GM19328 (cell line): Measurements from ENCODE around the gene SRC.

Source experiments
- ATAC-seq: cut with Tn5 transposase; IDR thresholded peaks from one replicate; pipeline ENCODE4 v1.9.1; 2021; ENCODE audit warnings: mild to moderate bottlenecking, moderate library complexity; ENCODE audit not compliant: unreplicated experiment

The SRC gene

DNA sequence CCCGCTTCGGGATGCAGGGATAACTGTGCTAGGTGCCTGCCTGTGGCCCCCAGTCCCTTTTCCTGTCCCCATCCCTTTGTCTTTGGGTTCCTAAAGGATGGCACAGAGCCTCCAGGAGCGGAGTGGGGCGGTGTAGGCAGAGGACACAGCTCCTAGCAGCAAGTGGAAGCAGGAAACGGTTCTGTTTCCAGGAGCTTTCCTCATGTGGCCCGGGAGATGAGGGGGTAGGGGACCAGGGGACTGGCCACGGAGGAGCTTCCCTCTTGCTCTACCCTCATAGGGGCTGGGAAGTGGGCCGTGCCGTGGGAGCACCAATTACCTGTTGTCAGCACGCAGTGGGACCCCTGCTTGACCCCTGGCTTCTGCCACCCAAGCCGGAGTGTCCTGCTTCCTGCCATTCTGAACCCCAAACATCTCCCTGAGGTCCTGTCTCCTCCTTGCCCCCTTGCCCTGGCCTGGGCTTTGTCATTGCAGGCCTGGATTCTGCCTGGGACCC, 76.9 kb downstream of the SRC start:
- no peak for ATAC-seq

DNA sequence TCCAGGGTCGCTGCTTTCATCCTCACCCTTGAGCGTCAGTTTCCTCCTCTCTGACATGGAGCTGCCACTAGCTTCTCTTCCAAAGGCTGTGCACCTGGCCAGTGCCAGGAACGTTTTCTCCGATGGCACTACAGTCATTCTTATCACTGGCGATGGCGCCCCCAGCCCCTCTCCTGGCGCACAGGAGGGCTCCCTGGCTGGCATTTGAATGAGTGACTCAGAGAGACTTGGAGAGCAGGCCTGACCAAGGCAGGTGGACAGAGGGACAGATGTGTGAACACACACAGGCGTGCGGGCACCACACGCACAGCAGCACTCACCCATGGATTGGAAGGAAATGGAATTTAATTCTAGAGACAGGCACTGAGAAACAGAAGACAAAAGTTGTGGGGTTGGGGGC, 77.6 kb downstream of the SRC start:
- no peak for ATAC-seq

DNA sequence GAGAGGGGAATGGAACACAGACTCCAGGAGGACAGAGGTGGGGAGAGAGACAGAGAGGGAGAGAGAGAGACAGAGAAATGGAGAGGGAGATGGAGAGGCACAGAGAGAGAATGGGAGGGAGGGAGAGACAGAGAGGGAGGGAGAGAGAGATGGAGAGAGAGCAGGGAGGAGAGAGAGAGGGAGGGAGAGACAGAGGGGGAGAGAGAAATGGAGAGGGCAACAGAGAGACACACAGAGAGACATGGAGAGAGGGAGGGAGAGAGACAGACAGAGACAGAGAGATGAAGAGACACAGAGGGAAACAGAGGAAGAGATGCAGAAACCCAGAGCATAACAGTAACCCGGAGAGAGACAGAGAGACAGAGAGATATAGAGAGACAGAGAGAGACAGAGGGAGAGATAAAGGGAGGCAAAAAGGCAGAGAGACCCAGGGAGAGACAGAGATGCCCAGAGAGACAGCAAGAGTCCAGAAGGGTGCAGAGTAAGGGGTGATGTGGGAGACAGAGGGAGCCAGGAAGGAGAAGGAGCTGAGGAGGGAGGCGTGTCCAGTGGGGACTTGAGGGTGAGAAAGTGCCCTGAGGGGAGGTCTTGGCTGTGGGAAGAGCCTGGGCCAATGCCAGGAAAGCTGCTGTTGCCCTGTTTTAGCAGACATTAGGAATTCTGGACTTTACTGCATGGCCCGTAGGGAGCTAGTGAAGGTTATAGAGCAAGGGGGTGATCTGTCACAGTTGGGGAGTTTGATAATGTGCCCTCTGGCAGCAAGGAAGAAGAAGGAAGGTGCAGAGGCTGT, 78.3 kb downstream of the SRC start:
- no peak for ATAC-seq

DNA sequence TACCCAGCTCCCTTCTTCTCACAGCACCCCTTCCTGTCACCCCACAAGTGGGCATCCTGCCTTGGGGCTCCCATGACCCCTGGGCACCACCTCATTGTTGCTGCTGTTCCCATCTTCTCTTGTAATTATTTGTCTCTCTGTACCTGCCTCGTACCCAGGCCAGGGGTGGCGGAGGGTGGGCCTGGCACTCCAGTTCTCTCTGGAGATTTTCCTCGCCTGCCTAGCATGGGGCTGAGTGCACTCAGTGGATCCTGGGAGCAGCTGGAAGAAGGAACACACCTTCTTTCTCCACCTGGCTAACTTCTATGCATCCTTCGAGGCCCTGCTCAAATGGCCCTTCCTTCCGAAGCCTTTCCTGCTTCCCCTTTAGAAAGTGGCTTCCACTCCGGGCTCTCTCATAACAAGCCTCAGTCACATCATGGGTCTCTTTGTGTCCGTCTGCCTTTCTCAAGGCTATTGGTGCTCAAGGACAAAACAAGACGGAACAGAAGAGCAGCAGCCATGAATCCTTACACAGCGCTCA, 79.2 kb downstream of the SRC start:
- no peak for ATAC-seq

DNA sequence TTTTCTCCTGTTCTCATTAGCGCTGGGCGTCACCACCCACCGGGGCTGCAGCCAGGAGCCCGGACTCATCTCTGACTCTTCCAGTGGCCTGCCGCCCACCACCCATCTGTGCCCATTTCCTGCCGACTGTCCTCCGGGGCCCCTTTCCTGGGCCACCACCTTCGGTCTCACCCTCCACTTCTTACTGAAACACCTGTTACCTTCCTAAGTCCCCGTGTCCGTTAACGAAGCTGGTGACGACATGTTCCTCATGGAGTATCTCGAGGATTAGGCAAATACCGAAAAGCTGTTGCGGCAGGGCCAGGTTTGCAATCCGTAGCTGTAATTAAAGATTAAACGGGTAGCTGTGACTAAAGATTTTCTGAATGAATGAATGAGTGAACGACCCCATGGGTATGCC, 80.2 kb downstream of the SRC start:
- ATAC-seq = no peak

DNA sequence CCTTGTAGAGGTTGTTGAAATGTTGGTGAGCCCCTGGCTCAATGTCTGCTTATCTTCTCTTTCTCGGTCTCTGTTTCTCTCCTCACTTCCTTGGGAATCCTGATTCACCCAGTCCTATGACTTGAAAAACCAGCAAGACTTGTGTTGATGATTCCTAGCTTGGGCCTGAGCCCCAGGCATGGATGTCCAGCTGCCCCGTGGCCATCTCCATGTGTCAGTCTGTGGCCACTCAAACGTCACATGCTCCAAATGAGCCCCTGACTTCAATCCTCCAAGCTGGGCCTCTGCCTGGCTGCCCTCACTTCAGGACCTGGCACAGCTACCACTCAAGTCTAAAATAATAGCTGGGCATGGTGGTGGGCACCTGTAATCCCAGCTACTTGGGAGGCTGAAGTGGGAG, 81.0 kb downstream of the SRC start:
- ATAC-seq = no peak

DNA sequence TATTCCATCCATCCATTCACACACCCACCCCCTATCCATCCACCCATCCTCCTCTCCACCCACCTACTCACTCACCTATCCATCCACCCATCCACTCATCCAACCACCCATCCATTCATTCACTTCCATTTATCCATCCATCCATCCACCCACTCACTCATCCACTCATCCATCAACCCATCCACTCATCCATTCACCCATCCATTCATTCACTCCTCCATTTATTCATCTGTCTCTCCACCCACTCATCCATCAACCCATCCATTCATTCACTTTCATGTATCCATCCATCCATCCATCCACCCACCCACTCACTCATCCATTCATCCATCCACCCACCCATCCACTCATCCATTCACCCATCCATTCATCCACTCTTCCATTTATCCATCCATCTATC, 84.1 kb downstream of the SRC start:
- ATAC-seq = no peak

DNA sequence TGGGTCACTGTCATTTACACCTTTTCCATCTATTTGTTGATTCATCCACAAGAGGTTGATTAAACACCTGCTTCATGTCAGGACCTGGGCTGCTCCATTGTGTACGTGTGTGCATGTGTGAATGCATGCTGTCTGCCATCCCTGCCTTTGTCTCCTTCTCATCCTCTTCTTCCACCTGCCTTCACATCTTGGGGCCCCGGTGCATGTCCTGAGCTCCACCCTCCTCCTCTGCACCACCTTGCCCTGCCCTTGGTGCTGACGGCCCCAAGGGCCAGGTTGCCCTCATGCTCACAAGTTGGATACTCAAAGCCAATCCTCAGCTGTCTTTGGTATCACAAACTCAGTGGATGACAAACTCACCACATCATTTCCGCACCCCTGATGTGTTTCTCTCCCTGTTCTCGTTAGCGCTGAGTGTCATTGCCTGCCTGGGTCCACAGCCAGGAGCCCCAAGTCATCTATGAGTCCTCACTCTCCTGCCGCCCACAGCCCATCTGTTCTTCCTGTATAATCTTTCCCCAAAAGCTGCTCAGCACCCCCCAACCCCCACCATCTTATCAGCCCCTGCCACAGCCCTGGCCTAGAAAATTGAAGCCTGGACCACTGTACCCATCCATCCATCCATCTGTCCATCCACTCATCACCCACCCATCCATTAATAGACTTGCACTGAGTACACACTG, 85.0 kb downstream of the SRC start:
- no peak for ATAC-seq

DNA sequence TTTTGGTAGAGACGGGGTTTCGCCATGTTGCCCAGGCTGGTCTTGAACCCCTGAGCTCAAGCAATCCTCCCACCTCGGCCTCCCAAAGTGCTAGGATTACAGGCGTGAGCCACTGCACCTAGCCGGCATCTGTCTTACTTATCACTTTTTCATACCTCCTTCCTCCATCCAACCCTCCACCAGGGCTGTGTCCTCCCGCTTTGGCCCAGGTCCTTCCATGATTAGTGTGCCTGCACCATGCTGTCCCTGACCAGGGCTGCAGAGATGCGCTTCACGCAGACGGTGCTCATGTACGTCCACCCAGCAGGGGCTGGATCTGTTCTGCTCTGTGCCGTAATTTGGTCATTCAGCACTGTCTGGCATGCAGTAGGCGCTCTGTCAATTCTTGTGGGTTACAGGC, 85.8 kb downstream of the SRC start:
- ATAC-seq = no peak

DNA sequence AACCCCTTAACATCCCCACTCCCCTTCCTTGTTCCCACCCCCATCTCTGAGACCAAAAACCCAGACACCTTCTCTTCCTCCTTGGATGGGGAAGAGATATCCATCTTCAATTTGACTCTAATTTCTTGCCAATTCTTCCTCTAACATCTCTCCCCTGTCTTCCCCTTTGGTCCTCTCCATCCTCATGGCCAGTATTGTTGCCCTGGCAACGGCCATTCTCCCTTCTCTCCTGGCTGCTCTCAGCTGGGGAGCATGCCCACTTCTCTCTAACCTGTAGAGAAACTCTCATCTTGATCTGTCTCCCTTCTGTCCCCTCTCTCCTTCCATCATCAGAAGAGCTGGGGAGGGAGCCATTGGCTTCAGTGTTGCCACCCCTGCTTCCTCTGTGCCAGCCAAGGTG, 86.7 kb downstream of the SRC start:
- ATAC-seq = no peak

DNA sequence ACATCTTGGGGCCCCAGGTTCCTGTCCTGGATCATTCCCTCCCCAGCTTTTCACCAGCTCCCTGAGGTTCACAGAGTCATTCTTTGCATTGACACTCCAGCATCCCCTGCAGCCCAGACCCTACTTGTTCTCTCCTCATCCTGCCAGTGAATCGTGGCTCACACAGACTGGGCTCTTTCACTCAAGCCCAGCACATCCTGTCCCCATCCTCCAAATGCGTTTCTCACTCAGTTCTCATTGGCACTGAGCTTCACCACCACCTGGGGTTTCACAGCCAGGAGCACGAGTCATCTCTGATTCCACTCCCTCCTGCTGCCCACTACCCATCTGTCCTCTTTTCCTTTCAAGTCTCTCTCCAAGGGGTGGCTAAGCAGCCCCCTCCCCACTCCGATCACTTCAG, 89.7 kb downstream of the SRC start:
- no peak for ATAC-seq

DNA sequence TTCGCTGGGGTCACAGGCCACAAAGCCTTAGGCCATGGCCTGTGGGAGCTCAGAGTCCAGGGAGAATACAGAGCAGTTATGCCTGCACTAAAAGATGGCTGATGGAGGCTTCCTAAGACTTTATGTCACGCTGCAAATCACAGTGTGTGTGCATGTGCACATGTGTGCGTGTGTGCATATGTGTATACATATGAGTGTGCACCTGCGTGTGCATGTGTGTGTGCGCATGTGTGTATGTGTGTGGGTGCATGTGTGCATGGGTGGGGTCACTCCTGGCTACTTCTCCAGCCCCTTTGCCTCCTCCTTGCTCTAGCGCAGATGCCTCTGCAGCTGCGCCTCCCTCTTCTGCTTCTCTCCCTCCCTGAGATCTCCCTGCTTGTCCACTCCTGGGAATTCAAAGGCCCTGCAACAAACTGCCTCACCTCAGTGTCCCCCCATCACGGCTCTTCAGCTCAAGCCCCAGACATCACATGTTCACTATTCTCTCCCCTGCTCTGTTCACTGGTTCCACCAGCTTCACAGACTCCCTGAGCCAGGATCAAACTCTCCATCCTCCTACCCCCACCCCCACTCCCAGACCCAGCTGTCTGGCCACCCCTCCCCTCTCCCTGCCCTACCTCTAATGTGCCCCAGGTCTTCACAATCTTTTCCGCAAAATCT, 90.7 kb downstream of the SRC start:
- no peak for ATAC-seq

DNA sequence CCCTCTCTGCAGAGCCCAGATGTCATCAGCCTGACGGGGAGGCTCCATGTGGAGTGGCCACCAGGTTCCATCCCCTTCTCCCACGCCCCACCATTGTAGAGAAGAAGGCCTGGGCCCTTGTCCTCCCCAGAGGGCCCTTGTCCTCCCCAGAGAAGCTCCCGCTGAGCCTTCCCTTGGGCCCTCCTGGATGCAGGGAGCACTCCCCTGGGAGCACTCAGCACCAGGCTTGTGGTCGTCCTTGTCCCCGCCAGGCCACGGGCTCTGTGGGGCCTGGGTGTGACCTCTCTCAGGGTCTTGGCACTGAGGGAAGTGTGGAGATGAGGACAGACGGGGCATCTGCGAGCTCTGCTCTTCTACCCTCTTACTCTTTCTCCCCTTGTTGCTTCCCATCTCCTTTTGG, 91.7 kb downstream of the SRC start:
- ATAC-seq = no peak

DNA sequence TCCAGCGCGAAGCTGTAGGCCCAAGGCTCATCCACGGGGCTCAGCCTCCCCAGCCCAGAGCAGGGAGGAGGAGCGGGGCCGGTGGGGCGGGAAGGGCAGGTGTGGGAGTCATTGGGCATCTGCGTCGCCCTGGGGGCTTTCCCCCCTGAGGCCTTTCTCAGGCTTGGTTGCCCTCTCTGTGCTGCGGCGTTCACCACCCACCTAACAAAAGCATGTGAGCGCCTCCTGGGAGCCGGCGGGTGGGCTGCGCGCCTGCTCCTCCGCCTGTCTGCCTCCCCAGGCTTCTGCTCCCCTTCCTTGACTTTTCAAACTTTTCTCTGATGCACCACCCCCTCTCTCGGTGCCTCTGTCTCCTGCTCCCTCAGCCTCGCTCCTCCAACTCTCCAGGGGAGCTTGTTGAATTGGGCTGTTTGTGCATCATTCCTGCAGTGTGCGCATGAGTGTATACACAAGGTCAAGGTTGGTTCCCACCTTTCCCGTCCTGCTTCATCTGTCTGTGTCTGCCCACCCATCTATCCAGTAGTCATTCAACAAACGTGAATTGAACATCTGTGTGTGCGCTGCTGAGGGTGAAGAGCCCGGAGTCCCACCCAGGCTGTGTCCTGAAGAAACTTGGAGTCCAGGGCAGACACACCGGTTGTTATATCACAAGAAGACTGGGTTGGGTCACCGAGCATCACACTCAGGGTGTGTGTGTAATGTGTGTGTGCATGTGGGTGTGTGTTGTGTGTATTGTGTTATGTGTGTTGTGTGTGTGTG, 92.7 kb downstream of the SRC start:
- no peak for ATAC-seq

DNA sequence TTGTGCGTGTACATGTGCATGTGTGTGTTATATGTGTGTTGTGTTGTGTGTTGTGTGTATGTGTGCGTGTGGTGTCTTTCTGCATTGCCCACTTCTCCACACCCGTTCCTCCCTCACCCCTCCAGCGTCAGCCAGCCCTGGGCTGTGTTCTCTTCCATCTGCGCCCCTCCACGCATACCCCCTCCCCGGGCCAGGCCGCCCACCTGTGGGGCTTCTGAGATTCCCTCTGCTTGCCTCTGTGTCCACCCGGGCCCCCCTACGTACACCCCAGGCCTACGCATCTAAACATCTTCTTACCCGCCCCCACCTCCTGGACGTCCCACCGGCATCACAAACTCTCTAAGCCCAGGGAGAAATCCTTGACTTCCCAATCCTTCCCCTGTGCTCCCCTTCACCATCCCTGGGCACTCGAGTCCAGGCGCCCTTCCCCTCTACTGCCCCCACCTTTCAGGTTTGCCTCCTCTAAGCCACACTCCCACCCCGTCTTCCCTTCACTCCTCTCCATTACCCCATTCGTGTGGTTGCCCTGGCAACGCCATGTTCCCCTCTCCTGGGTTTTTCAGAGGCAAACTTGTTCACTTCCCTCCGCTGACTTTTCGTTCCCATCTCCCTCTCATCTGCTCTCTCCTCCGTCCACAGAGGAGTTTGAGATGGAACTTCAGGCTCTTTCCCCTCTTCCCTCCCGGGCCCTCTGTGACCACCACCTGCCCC, 93.4 kb downstream of the SRC start:
- ATAC-seq = no peak

DNA sequence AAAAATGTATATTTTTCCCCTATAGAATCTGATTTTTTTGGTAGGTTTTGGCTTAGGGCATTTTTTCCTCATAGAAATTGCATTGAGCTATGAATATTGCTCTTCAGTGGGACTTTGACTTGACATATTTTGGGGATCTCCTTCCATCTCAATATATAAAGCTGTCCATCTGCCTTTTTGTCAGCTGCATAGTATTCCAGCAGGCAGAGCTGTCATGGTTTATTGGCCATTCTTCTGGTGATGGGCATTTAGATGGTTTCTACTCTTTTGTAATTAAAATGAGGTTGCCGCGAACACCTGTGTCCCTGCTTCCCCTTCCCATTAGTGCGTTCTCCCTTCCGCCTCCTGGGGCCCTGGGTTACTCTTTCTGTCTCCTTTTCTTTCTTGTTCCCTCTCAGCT, 95.1 kb downstream of the SRC start:
- no peak for ATAC-seq

DNA sequence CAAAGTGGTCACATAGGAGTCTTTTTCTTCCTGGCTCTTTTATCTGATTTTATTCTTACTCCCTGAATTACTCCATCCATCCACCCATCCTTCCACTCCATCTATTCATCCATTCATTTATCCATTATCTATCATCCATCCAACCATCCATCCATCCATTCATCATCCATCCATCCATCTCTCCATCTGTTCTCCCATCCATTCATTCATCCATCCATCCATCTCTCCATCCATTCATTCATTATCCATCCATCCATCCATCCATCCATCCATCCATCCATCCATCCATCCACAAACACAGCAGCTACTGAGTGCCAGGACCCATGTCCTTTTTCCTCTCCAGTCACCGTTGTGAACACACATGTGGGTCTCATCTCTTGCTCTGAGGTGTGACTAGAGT, 96.6 kb downstream of the SRC start:
- ATAC-seq = no peak

DNA sequence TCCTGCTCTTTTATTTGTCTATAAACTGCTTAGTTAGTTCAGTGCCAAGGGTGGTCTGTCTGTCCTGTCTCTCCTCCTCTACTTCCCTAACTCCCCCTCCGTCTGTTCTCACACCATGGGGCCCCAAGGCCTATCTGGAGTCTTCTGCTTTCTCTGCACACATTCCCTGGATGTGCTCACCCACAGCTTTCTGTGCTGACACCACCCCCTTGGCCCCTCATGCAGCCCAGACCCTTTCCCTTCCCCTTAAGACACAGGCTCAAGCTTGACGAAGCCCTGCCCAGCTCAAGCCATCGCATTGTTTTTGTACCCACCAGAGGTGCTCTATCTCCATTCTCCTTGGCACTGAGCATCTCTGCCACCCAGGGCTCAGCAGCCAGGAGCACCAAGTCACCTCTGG, 97.0 kb downstream of the SRC start:
- no peak for ATAC-seq

DNA sequence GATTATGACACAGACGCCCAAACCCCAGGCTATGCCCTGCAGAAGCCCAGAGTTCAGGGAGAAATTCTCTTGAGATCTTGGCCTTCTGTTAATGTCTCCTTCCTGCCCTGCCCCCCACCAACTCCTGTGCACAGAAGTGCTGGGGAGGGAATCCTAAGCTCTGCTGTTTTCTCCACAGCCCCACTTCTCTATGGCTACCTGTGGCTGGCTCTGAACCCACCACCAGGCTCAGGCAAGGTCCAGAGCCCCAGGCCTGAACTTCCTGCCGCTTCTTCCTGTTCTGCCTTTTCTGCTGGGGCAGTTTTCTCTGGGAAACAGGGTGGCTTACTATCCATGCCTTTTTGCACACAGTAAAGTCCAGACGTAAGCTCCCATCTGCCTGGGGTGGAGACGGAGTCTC, 97.7 kb downstream of the SRC start:
- no peak for ATAC-seq

DNA sequence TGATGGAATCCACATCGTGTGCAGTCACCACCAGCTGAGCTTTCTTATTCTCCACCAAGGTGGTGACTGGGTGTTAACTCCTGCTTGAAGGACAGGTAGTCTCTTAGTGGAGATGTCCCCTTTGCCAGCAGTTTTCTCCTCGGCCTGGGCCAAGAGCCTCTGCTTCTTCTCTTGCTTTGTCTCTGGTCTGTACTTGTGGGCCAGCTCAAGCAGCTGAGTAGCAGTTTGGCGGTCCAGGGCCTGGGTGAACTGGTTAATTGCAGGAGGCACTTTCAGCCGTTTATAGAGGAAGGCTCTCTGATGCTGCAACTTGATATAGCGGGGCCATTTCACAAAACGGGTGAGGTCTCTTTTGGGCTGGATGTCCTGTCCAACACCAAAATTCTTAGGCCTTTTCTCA, 99.1 kb downstream of the SRC start:
- ATAC-seq = no peak
